HCT116 (cell line): ENCODE data around the gene NRCAM.

Experiments used
- ATF3 ChIP-seq: IDR thresholded peaks from 2 replicates; pipeline ENCODE4 v1.6.1; 2012
- CTCF ChIP-seq, 3 experiments: fragments of 200-600 bp in 1 of 3; sonication (generic) in 1 of 3; IDR thresholded peaks in 2 of 3; conservative IDR thresholded peaks in 1 of 3; 2 replicates each; pipeline ENCODE4 v1.5.1; 2012 to 2017; ENCODE audit warnings: low read depth in 2 of 3, low read length in 2 of 3, antibody characterized with exemption in 1 of 3, borderline replicate concordance in 1 of 3, control low read depth in 1 of 3, mild to moderate bottlenecking in 1 of 3, mixed read lengths in 1 of 3, mixed run types in 1 of 3, moderate library complexity in 1 of 3; ENCODE audit not compliant: insufficient read depth in 1 of 3
- ELF1 ChIP-seq: IDR thresholded peaks from 2 replicates; pipeline ENCODE4 v1.6.1; 2012; ENCODE audit warnings: low read depth, borderline replicate concordance
- EZH2 ChIP-seq: fragments of 200-600 bp; sonication (generic); IDR thresholded peaks from 2 replicates; pipeline ENCODE4 v1.6.1; 2017; ENCODE audit warnings: antibody characterized with exemption, mixed run types
- EZH2phosphoT487 ChIP-seq: fragments of 200-600 bp; IDR thresholded peaks from 2 replicates; pipeline ENCODE4 v1.6.1; 2018; ENCODE audit warnings: antibody characterized with exemption, borderline replicate concordance
- JUND ChIP-seq: IDR thresholded peaks from 2 replicates; pipeline ENCODE4 v1.6.1; 2012
- POLR2A ChIP-seq: IDR thresholded peaks from 2 replicates; pipeline ENCODE4 v1.7.0; 2011; ENCODE audit warnings: borderline replicate concordance; ENCODE audit not compliant: insufficient read depth, insufficient read length; ENCODE audit errors: extremely low read depth
- POLR2AphosphoS5 ChIP-seq: IDR thresholded peaks from 2 replicates; pipeline ENCODE4 v1.6.1; 2011; ENCODE audit warnings: mild to moderate bottlenecking, low read depth, low read length, moderate library complexity
- REST ChIP-seq: IDR thresholded peaks from 2 replicates; pipeline ENCODE4 v1.6.1; 2012; ENCODE audit warnings: low read depth
- SIN3A ChIP-seq: IDR thresholded peaks from 2 replicates; pipeline ENCODE4 v1.6.1; 2012; ENCODE audit warnings: low read depth
- SP1 ChIP-seq: IDR thresholded peaks from 2 replicates; pipeline ENCODE4 v1.6.1; 2012; ENCODE audit warnings: low read depth
- YY1 ChIP-seq: IDR thresholded peaks from 2 replicates; pipeline ENCODE4 v1.6.1; 2011; ENCODE audit warnings: low read length, low read depth, moderate library complexity, mild to moderate bottlenecking; ENCODE audit not compliant: insufficient replicate concordance; ENCODE audit errors: extremely low read depth
- ZFX ChIP-seq: fragments of 450-650 bp; IDR thresholded peaks from 2 replicates; pipeline ENCODE4 v1.6.1; 2017

GRCh38 chr7:108380517-108380916 lies 75.7 kb downstream of the NRCAM start:
- no peak for TF ChIP-seq CTCF (IDR thresholded peaks at IDR 0.05 in 2 of 3, conservative IDR thresholded peaks at IDR 0.05 in 1 of 3; ENCODE audit: borderline replicate concordance in 1 of 3, insufficient read depth in 1 of 3, low read depth in 2 of 3, low read length in 2 of 3)
- TF ChIP-seq ELF1: no peak
- TF ChIP-seq ZFX: no peak
- no peak for TF ChIP-seq SIN3A
- TF ChIP-seq POLR2AphosphoS5: no peak
- no peak for TF ChIP-seq REST
- no peak for TF ChIP-seq POLR2A
- TF ChIP-seq SP1: no peak
- no peak for TF ChIP-seq YY1
- no peak for TF ChIP-seq ATF3
- TF ChIP-seq EZH2: no peak
- no peak for TF ChIP-seq JUND
- no peak for TF ChIP-seq EZH2phosphoT487
